ENCODE results near the gene DPY19L3.
"Not testable (repeated sequence)": the region's sequence is repeated elsewhere in the genome, so short reads cannot be mapped to it uniquely, and the experiment has no call there.

The DPY19L3 gene

GRCh38 chr19:32396046-32396652 is 9.4 kb upstream of the DPY19L3 start:
- no peak for DNase-seq

GRCh38 chr19:32397671-32398101 is 7.9 kb upstream of the DPY19L3 start:
- no peak for DNase-seq

- no peak for DNase-seq
Observed at GRCh38 chr19:32401992-32402391, 3.6 kb upstream of the DPY19L3 start.

GRCh38 chr19:32403291-32403995 is 2.1 kb upstream of the DPY19L3 start:
- DNase-seq: no peak

- DNase-seq: no peak
Observed at GRCh38 chr19:32404213-32404932, 1.2 kb upstream of the DPY19L3 start.

- DNase-seq: no peak
Observed at GRCh38 chr19:32404933-32405430, 588 bp upstream of the DPY19L3 start.

- no peak for DNase-seq
Observed at GRCh38 chr19:32406161-32407003, 812 bp downstream of the DPY19L3 start.

- DNase-seq: no peak
Observed at GRCh38 chr19:32407004-32407992, 1.7 kb downstream of the DPY19L3 start.

- no peak for DNase-seq
Observed at GRCh38 chr19:32415246-32415645, 9.7 kb downstream of the DPY19L3 start.

- no peak for DNase-seq
Observed at GRCh38 chr19:32415669-32416068, 10.1 kb downstream of the DPY19L3 start.

GRCh38 chr19:32416749-32417456 is 11.3 kb downstream of the DPY19L3 start:
- DNase-seq: no peak

- no peak for DNase-seq
Observed at GRCh38 chr19:32418155-32418554, 12.6 kb downstream of the DPY19L3 start.

GRCh38 chr19:32421589-32422361 is 16.2 kb downstream of the DPY19L3 start:
- DNase-seq: no peak

GRCh38 chr19:32422435-32422834 is 16.9 kb downstream of the DPY19L3 start:
- no peak for DNase-seq

GRCh38 chr19:32423944-32424343 is 18.4 kb downstream of the DPY19L3 start:
- not testable (repeated sequence) for DNase-seq

- no peak for DNase-seq
Observed at GRCh38 chr19:32427536-32427935, 22.0 kb downstream of the DPY19L3 start.

GRCh38 chr19:32436692-32437091 is 31.1 kb downstream of the DPY19L3 start:
- DNase-seq: no peak

- no peak for DNase-seq
Observed at GRCh38 chr19:32437096-32437495, 31.5 kb downstream of the DPY19L3 start.

GRCh38 chr19:32438751-32439150 is 33.2 kb downstream of the DPY19L3 start:
- no peak for DNase-seq

- DNase-seq: no peak
Observed at GRCh38 chr19:32442650-32443049, 37.1 kb downstream of the DPY19L3 start.

Data from SHP77 treated with DMSO at 0.1 percent for 48 hours (cell line).